GM18519 (cell line): ENCODE measurements around the gene TICRR.

Experiments used
- ATAC-seq: cut with Tn5 transposase; IDR thresholded peaks from one replicate; pipeline ENCODE4 v1.9.1; 2021; ENCODE audit warnings: mild to moderate bottlenecking, moderate library complexity; ENCODE audit not compliant: unreplicated experiment, low FRiP score

TICRR gene

DNA sequence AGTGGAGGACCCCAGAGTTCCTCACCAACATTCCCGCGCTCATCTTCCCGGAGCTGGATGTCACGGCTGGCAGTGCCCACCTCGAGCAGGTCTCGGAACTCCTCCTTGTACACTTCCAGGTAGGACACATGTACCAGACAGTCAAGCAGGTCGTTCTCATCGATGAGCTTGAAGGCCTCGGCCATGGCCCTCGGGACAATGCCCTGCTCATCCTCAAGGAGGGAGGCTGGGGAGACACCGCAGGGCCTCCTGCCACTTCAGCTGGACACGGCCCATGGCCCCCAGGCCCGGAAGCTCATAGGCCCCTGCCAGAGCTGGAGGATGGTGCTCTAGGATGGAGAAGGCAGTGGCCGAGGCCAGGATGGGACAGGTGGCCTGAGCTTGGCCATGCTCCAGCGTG is 74.4 kb downstream of the TICRR start:
- ATAC-seq = no peak

- ATAC-seq = no peak
Observed at GRCh38 chr15:89652131-89652530, 76.9 kb downstream of the TICRR start.

GRCh38 chr15:89652666-89653065 is 77.4 kb downstream of the TICRR start:
- no peak for ATAC-seq

DNA sequence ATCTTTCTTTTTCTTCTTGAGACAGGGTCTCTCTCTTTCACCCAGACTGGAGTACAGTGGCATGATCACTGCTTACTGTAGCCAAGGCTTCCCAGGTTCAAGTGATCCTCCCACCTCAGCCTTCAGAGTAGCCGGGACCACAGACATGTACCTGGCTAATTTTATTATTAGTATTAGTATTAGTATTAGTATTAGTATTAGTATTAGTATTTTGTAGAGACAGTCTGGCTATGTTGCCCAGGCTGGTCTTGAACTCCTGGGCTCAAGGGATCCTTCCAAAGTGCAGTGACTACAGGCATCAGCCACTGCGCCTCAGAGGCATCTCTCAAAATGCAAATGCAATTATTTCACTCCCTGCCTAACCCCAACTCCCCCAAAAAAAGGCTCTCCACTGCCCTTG is 78.3 kb downstream of the TICRR start:
- ATAC-seq = no peak

DNA sequence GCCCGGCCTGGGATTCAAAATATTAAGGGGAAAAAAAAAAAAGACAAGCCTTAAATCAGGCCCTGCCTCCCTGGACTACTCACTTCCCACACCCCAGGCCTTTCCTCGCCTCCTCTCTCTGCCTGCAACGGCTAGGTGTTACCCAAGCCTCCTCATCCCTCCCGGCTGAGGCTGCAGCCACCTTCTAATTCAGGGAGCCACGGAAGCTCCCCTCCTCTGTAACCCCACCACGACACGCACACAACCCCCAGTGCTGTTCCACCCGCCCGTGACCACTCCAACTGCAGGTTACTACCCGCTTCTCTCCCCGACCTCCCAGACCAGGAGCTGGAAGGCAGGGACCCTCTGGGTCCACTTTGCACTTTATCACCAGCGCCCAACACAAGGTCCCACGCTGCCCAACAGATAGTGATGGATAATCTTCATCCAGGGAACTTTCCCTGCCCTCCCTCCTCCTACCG is 79.1 kb downstream of the TICRR start:
- no peak for ATAC-seq

DNA sequence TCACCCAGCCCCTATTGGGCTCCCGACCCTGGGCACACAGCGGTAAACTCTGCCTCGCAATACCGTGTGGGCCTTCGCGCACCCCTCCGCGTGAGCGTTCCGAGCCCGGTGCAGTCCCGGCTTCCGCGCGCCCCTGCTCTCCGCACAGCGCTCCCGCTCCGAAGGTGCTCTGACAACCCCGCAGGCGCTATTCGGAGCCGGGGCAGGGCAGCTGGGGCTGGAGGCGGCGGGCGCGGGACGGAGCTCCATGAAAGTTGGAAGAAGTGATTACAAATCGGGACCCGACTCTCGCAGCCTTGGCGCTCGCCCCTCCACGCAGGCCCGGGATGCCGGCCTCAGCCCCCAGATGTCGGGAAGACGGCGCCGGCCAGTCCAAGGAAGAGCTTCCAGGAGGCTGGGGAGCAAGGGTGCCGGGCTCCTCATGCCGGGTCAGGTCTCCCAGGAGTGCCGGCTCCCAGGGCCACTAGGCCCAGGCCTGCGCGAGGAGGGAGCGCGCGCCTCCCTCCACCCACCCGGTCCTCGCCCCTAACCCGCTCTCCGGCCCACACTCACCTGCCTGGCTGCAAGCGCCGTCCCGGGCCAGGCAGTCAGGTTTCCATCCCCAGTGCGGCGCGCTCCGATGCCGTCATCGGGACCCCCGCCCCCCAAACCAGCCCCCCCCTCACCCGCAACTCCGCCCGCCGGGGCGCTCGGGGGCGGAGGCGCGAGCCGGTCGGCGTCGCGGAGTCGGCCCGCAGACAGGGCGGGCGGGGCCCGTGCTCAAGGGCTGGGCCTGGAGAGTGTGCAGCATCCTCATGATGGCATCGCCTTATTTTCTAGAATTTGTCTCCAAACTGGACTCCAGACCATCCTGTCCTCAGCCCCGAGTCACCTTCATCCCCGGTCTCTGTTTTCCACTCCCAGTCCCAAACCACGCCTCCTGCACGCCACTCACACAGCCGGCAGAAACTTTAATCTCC is 79.9 kb downstream of the TICRR start, which contains the start of gene KIF7:
TSS of gene KIF7 (minus strand) at position 621 of the 959 bp plus-strand sequence. CDS start 2,537 bp downstream, outside the sequence.
- ATAC-seq = no peak

GRCh38 chr15:89656116-89656815 is 81.0 kb downstream of the TICRR start:
- ATAC-seq = no peak

- no peak for ATAC-seq
Observed at GRCh38 chr15:89657686-89658200, 82.5 kb downstream of the TICRR start.

DNA sequence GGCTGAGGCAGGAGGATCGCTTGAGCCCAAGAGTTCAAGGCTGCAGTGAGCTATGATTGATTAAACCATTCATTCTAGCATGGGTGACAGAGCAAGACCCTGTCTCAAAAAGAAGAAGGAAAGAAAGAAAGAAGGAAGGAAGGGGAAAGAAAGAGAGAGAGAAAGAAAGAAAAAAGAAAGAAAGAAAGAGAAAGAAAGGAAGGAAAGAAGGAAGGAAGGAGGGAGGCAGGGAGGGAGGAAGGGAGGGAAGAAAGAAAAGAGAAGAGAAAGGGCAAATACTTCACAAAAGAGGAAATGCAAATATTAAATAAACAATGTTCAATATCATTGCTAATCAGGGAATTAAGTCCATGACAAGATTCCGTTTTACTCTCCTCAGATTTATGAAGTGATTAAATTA is 84.0 kb downstream of the TICRR start:
- ATAC-seq = no peak

DNA sequence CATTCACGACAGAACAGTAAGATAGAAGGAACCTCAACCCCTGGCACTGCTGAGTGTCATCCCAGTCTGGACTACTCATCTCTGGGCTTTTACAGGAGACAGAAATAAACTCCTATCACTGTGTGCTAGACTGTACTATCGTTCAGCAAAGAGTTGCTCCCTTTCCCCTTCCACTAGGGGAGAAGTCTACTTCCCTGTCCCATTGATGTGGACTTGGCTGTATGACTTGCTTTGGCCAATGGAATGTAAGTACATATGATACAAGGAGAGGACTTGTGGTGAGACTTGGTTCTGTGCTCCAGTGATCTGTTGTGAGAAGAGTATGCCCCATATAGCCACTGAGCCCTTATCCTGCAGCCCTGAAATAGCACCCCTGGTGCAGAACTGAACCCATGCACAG is 85.3 kb downstream of the TICRR start:
- ATAC-seq = no peak

DNA sequence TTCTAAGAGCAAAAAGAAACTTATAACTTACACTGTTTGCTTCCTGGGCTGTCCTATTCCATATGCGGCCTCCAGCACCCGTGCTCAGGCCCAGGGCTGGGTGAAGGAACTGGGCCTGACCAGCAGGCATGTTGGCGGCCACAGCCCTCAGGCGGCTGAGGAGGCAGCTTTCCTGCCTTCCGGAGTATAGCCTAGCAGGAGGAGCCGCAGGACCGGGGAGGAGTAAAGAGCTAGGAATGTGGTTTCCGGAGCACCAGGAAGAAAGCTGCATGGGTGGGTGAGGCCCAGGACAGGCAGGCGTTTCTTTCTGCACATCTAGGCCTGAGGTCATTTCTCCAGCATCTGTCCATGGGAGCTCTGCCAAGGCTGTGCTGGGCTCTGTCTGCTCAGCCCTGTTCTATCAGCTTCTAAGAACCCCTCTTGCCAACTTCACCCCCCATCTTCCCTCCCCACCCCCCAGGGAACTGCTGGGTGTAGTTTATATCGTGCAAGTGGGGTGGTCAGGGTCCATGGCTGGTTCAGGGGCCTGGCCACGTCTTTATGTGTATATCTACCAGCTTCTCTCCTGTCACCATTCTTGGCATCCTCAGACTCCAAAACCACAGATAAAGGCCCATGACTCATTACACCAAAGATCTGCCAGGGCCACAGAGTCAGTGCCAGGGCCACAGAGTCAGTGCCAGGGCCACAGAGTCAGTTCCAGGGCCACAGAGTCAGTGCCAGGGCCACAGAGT is 87.8 kb downstream of the TICRR start:
- ATAC-seq = no peak

DNA sequence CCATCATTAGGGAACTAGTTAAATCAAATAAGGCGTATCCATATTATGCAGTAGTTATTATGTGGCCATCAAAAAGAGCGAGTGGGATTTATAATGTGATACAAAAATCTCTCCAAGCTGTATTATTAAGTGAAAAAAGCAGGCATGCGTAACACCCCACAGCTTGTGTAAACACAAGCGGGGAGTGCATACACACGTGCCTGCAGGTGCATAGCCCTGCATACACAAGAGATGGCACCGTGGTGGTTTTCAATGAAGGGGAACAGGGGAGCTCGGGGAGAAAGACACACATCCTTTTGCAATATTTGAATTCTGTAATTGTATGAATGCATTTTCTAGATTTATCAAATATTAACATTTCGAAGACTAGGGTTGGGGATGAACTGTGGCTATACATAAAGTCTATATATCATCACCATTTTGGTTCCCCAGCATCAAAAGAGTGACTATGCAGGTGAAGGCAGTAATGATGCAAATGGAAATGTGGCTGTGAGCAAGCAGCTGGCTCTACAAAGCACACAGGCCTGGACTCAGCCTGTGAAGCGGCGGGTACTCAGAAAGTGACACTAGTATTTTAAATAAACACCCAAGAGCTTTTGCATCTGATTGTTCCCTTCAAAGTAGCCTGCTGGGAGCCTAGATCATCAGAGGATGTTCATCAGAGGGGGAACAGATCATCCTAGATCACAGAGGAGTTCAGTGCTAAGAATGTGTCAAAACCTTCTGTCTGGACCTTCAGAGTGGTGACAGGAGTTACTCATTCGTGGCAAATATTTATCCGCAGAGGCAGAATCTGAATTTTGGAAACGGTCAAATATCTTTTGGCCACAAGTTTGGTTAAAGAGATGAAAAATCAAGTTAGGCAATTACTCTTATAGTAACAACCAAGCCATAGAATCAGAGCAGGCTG is 89.4 kb downstream of the TICRR start:
- no peak for ATAC-seq

DNA sequence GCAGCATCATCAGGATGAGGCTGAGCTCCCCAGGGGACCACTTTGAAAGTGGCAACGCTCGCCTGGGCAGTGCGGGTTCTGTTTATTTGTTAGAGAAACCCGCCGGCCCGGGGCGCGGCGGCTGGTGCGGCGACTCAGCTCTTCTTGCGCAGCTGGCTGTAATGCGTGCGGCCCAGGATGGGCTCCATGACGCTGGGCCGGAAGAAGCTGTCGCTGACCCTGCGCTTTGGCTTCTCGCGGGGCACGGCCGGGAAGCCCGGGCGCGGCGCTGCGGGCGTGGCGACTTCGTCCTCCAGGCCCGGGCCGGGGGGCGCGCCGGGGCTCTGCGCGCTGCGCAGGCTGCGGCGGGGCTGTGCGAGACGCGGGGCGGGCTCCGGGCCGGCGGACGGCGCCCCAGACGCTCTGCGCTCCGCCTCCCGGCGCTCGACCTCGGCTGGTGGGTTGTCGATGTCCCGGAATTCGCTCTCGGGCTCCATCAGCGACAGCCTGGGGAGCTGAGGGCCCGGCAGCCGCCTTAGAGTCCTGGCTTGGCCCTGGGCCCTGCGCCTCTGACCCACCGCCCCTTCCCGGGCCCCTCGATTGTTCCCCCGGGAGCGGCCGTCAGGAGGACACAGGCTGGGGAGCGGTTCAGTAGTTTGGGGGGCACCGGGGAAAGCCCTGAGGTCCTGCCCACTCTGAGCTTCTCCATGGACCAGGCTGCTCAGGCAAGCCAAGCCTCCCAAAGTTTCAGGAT is 90.3 kb downstream of the TICRR start:
- ATAC-seq = no peak

GRCh38 chr15:89666184-89666857 is 91.1 kb downstream of the TICRR start:
- ATAC-seq = no peak

- ATAC-seq = no peak
Observed at GRCh38 chr15:89666858-89667705, 91.8 kb downstream of the TICRR start.

GRCh38 chr15:89667706-89667960 is 92.4 kb downstream of the TICRR start:
- no peak for ATAC-seq

GRCh38 chr15:89668171-89668570 is 92.9 kb downstream of the TICRR start:
- no peak for ATAC-seq
